Activated CD4-positive, alpha-beta T cell treated with anti-CD3 and anti-CD28 coated beads, Interleukin-2, amount 10 ng/mL, durations not matched to agents 7 days and 5 days (primary cell): ENCODE data around the gene NDUFA7. TPM values are rescaled to one million over a fixed set of nuclear protein-coding genes. Genes with fewer than 3 reads are reported as not detected.
"Not testable (repeated sequence)": the region's sequence is repeated elsewhere in the genome, so short reads cannot be mapped to it uniquely, and the experiment has no call there.

Experiments
- CTCF ChIA-PET: fragments of 350-600 bp; sonication (Branson Sonifier 250); formaldehyde crosslinking; loops from one replicate; lab custom pipeline; 2021; ENCODE audit warnings: antibody characterized with exemption; lab: Charles Lee
- POLR2A ChIA-PET: fragments of 350-600 bp; sonication (Branson Sonifier 250); formaldehyde crosslinking; loops from one replicate; lab custom pipeline; 2021; ENCODE audit warnings: antibody characterized with exemption; lab: Charles Lee
- DNase-seq: peaks from one replicate; pipeline ENCODE4 v3.0.0-alpha.2; 2020
- H3K27ac Mint-ChIP-seq: one replicate; pipeline ENCODE4 v1.8.0; 2021; ENCODE audit warnings: mild to moderate bottlenecking, moderate library complexity, mixed read lengths
- H3K27me3 Mint-ChIP-seq: one replicate; pipeline ENCODE4 v1.8.0; 2021; ENCODE audit warnings: mixed read lengths
- H3K36me3 Mint-ChIP-seq: one replicate; pipeline ENCODE4 v1.8.0; 2021; ENCODE audit warnings: low read depth, mixed read lengths
- H3K4me1 Mint-ChIP-seq: one replicate; pipeline ENCODE4 v1.8.0; 2021; ENCODE audit warnings: mixed read lengths
- H3K4me3 Mint-ChIP-seq: one replicate; pipeline ENCODE4 v1.8.0; 2021; ENCODE audit warnings: mild to moderate bottlenecking, moderate library complexity, mixed read lengths
- H3K9me3 Mint-ChIP-seq: one replicate; pipeline ENCODE4 v1.8.0; 2021; ENCODE audit warnings: mixed read lengths
- total RNA-seq, 2 experiments: library from RNA; stranded (reverse); gene quantifications; one replicate each; pipeline ENCODE4 v1.2.3, GENCODE V29; 2021

Gene NDUFA7
- total RNA-seq, 2 experiments from 2014 or later: 61.8 to 65.6 TPM

GRCh38 chr19:8355631-8356402 lies 34.6 kb upstream of the NDUFA7 start:
- H3K4me1 Mint-ChIP-seq: peaks cover 4% of the 10 kb centered on the region
- POLR2A ChIA-PET: no interaction called here
- H3K9me3 Mint-ChIP-seq: no peaks in the 10 kb centered on the region
- CTCF ChIA-PET: interaction anchor here (0.6 to 3.8 kb wide), 7 partner anchors 13 to 222 kb away, joined by 3 to 38 read pairs (median 4); partner anchors contain the start of genes KANK3, MYO1F and RAB11B
- H3K27me3 Mint-ChIP-seq: peaks cover 12% of the 10 kb centered on the region
- no peak for DNase-seq
- no peak overlapping the region for H3K4me3 Mint-ChIP-seq
- no peak overlapping the region for H3K27ac Mint-ChIP-seq
- H3K36me3 Mint-ChIP-seq: no peaks in the 10 kb centered on the region

- DNase-seq, H3K4me1 Mint-ChIP-seq, H3K4me3 Mint-ChIP-seq, POLR2A ChIA-PET, H3K36me3 Mint-ChIP-seq, H3K27ac Mint-ChIP-seq, H3K9me3 Mint-ChIP-seq: not testable (repeated sequence)
- H3K27me3 Mint-ChIP-seq: peaks cover 17% of the 10 kb centered on the region
- CTCF ChIA-PET: interaction anchor here (0.7 to 3.8 kb wide), 15 partner anchors 10 to 233 kb away, joined by 3 to 38 read pairs (median 6); partner anchors contain the start of gene KANK3
These were observed 31.7 kb upstream of the NDUFA7 start for GRCh38 chr19:8352845-8353244.

- H3K9me3 Mint-ChIP-seq: no peaks in the 10 kb centered on the region
- ChIA-PET POLR2A (no interaction called here), CTCF (interaction anchor here (0.7 to 3.8 kb wide), 7 partner anchors 9 to 234 kb away, joined by 3 to 38 read pairs (median 7); partner anchors contain the start of gene KANK3)
- H3K27ac Mint-ChIP-seq: no peak overlapping the region
- H3K36me3 Mint-ChIP-seq: no peaks in the 10 kb centered on the region
- DNase-seq: no peak
- no peak overlapping the region for H3K4me3 Mint-ChIP-seq
- peaks cover 4% of the 10 kb centered on the region for H3K4me1 Mint-ChIP-seq
- H3K27me3 Mint-ChIP-seq: peaks cover 17% of the 10 kb centered on the region
These were observed 31.1 kb upstream of the NDUFA7 start for GRCh38 chr19:8352134-8352827.

GRCh38 chr19:8349629-8350372 lies 28.6 kb upstream of the NDUFA7 start:
- CTCF ChIA-PET: interaction anchor here (1.3 kb wide), 1 partner anchor 14 kb away, joined by 4 read pairs; no protein-coding TSS in a partner anchor

GRCh38 chr19:8343483-8343844 lies 22.3 kb upstream of the NDUFA7 start:
- Mint-ChIP-seq H3K4me3 (peak overlapping the region; percentile 75), H3K9me3 (no peaks in the 10 kb centered on the region), H3K4me1 (peaks cover 13% of the 10 kb centered on the region), H3K36me3 (no peaks in the 10 kb centered on the region), H3K27ac (no peak overlapping the region), H3K27me3 (peaks cover 27% of the 10 kb centered on the region)
- ChIA-PET POLR2A (interaction anchor here (0.7 kb wide), 1 partner anchor 1433 kb away, joined by 6 read pairs; no protein-coding TSS in a partner anchor), CTCF (interaction anchor here (4.7 kb wide), 1 partner anchor 11 kb away, joined by 38 read pairs; no protein-coding TSS in a partner anchor)
- no peak for DNase-seq

More at GRCh38 chr19:8349629-8350372, 28.6 kb upstream of the NDUFA7 start:
- H3K36me3 Mint-ChIP-seq, H3K27ac Mint-ChIP-seq, H3K9me3 Mint-ChIP-seq, DNase-seq, POLR2A ChIA-PET, H3K4me3 Mint-ChIP-seq, H3K4me1 Mint-ChIP-seq: not testable (repeated sequence)
- H3K27me3 Mint-ChIP-seq: peaks cover 20% of the 10 kb centered on the region

GRCh38 chr19:8342684-8343482 lies 21.7 kb upstream of the NDUFA7 start, which contains the start of gene KANK3:
KANK3 (minus strand) TSS chr19:8343262; CDS start chr19:8337828, 5,434 bp downstream.
- ChIA-PET CTCF (interaction anchor here (4.7 kb wide), 1 partner anchor 11 kb away, joined by 38 read pairs; no protein-coding TSS in a partner anchor), POLR2A (no interaction called here)
- Mint-ChIP-seq H3K4me1 (peaks cover 13% of the 10 kb centered on the region), H3K4me3 (peak within 1 kb of the TSS; percentile 75), H3K27ac (peak within 1 kb of the TSS; percentile 84), H3K36me3 (no peaks in the 10 kb centered on the region), H3K27me3 (peaks cover 31% of the 10 kb centered on the region), H3K9me3 (no peaks in the 10 kb centered on the region)
- DNase-seq: peak; percentile 93

GRCh38 chr19:8342316-8342683 lies 21.1 kb upstream of the NDUFA7 start:
- H3K36me3 Mint-ChIP-seq: no peaks in the 10 kb centered on the region
- H3K27me3 Mint-ChIP-seq: peaks cover 35% of the 10 kb centered on the region
- peak overlapping the region; percentile 30 for H3K4me3 Mint-ChIP-seq
- POLR2A ChIA-PET: no interaction called here
- H3K27ac Mint-ChIP-seq: peak overlapping the region; percentile 25
- no peaks in the 10 kb centered on the region for H3K9me3 Mint-ChIP-seq
- DNase-seq: no peak
- CTCF ChIA-PET: interaction anchor here (1.1 to 4.7 kb wide), 2 partner anchors 12 to 18 kb away, joined by 3 to 38 read pairs; no protein-coding TSS in a partner anchor
- peaks cover 15% of the 10 kb centered on the region for H3K4me1 Mint-ChIP-seq

GRCh38 chr19:8341504-8341903 lies 20.3 kb upstream of the NDUFA7 start:
- not testable (repeated sequence) for DNase-seq, H3K9me3 Mint-ChIP-seq, H3K36me3 Mint-ChIP-seq, H3K27ac Mint-ChIP-seq
- peaks cover 39% of the 10 kb centered on the region for H3K27me3 Mint-ChIP-seq
- CTCF ChIA-PET: interaction anchor here (0.6 to 4.7 kb wide), 5 partner anchors 13 to 412 kb away, joined by 3 to 38 read pairs (median 3); no protein-coding TSS in a partner anchor
- POLR2A ChIA-PET: interaction anchor here (0.6 kb wide), 1 partner anchor 15 kb away, joined by 3 read pairs; no protein-coding TSS in a partner anchor
- peaks cover 15% of the 10 kb centered on the region for H3K4me1 Mint-ChIP-seq
- H3K4me3 Mint-ChIP-seq: peak overlapping the region; percentile 30

- ChIA-PET POLR2A (interaction anchor here (0.5 to 0.6 kb wide), 2 partner anchors 14 to 390 kb away, joined by 3 to 8 read pairs; no protein-coding TSS in a partner anchor), CTCF (interaction anchor here (0.5 to 4.7 kb wide), 5 partner anchors 13 to 844 kb away, joined by 3 to 38 read pairs (median 3); no protein-coding TSS in a partner anchor)
- no peak overlapping the region for H3K4me3 Mint-ChIP-seq
- peaks cover 21% of the 10 kb centered on the region for H3K4me1 Mint-ChIP-seq
- H3K9me3 Mint-ChIP-seq: no peaks in the 10 kb centered on the region
- H3K36me3 Mint-ChIP-seq: no peaks in the 10 kb centered on the region
- H3K27ac Mint-ChIP-seq: peak overlapping the region; percentile 57
- peaks cover 45% of the 10 kb centered on the region for H3K27me3 Mint-ChIP-seq
- no peak for DNase-seq
These were observed 19.3 kb upstream of the NDUFA7 start for GRCh38 chr19:8340341-8341096.

- H3K27me3 Mint-ChIP-seq: peaks cover 45% of the 10 kb centered on the region
- H3K4me1 Mint-ChIP-seq: peaks cover 18% of the 10 kb centered on the region
- H3K36me3 Mint-ChIP-seq: no peaks in the 10 kb centered on the region
- no peak overlapping the region for H3K4me3 Mint-ChIP-seq
- CTCF ChIA-PET: interaction anchor here (0.6 to 1.8 kb wide), 2 partner anchors 15 to 241 kb away, joined by 5 to 6 read pairs; no protein-coding TSS in a partner anchor
- H3K27ac Mint-ChIP-seq: no peak overlapping the region
- POLR2A ChIA-PET: no interaction called here
- no peak for DNase-seq
- H3K9me3 Mint-ChIP-seq: no peaks in the 10 kb centered on the region
These were observed 17.7 kb upstream of the NDUFA7 start for GRCh38 chr19:8338835-8339234.

- no peak for DNase-seq
- Mint-ChIP-seq H3K9me3 (no peaks in the 10 kb centered on the region), H3K27me3 (peaks cover 47% of the 10 kb centered on the region), H3K4me1 (peaks cover 12% of the 10 kb centered on the region), H3K27ac (no peak overlapping the region), H3K4me3 (no peak overlapping the region), H3K36me3 (no peaks in the 10 kb centered on the region)
- ChIA-PET POLR2A (no interaction called here), CTCF (interaction anchor here (0.6 to 1.8 kb wide), 3 partner anchors 11 to 233 kb away, joined by 3 to 6 read pairs (median 3); no protein-coding TSS in a partner anchor)
These were observed 16.6 kb upstream of the NDUFA7 start for GRCh38 chr19:8337728-8338127.
